ENCODE measurements around the gene AGBL4. TPM values are rescaled to one million over a fixed set of nuclear protein-coding genes. Genes with fewer than 3 reads are reported as not detected.

The AGBL4 gene
- polyA plus RNA-seq, 3 donors from 2014 or later: not detected

DNA sequence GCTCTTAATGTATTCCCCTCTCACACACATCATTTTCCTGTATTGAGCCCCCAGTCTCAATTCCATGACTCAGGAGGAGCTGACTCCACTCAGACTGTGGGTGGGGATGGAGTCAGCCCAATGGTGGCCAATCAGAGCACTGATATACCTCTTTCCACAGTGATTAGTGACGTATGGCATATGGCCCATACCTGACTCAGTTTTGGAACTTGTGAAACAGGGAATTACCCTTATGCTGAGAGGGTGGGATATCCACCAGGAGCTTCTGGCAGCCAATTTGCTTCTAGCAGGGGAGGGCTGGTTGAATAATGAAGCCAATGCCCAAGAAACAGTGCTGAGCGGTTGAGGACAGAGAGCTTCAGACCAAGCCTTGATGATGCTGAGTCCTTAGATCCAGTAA is 1465.4 kb downstream of the AGBL4 start:
- Mint-ChIP-seq H3K4me3 (no peak overlapping the region), H3K9me3 (no peaks in the 10 kb centered on the region), H3K4me1 (no peaks in the 10 kb centered on the region), H3K36me3 (no peaks in the 10 kb centered on the region), H3K27ac (no peak overlapping the region), H3K27me3 (ENCODE audit: low read depth in 3 of 3) (peaks cover 3 to 7% (median 5%) of the 10 kb centered on the region in 3 donors)
- DNase-seq: no peak

DNA sequence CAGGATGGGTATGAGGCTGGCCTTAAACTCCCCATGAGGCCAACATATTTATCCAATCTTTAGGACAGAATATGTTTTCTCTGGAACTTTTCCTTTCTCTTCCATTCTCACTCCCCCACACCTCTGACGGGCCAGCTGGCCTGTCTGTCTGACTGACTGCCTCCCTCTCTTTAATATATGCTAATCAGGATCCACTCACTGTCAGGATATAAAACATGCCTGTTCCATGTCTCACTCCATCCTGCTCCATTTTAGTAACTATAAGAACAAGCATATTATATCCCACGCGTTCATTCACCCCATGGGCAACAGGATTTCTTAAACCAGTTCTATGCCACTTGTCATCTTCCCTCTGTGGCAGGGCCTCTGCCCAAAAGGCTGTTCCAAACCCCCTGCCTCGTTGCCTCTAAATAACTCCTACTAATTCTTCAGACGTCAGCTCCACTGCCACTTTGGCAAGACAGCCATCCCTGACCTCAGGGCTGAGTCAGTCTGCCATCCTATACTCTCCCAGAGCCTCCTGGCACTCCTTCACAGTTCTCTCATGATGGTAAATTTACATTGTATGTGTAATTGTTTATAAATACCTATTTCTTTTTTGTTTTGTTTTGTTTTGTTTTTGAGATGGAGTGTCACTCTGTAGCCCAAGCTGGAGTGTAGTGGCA is 1467.4 kb downstream of the AGBL4 start:
- no peaks in the 10 kb centered on the region for H3K4me1 Mint-ChIP-seq
- H3K4me3 Mint-ChIP-seq: no peak overlapping the region

DNA sequence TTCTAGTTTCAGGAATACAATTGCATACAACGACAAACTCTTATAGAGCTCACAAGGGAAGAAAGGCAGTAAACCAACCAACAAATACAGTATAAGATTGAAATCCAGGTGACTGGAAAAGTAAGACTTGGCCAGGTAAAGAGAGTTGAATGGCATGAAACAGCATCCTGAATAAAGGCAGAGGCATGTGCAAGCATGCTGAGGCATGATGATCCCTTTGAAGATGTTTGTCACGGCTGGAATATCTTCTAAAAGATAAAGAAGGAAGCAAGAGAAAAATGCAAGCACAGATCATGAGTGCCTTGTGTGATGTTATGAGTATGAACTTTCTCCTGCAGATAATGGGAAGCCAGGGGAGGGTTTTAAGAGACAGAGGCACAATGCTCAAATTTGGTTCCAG is 1468.5 kb downstream of the AGBL4 start:
- Mint-ChIP-seq H3K9me3 (no peaks in the 10 kb centered on the region), H3K27ac (no peak overlapping the region), H3K27me3 (ENCODE audit: low read depth in 3 of 3) (peaks cover 0 to 5% (median 3%) of the 10 kb centered on the region in 3 donors)

More for the DNA sequence above, 1467.4 kb downstream of the AGBL4 start:
- peaks cover 3 to 7% (median 5%) of the 10 kb centered on the region in 3 donors for H3K27me3 Mint-ChIP-seq (ENCODE audit: low read depth in 3 of 3)
- H3K27ac Mint-ChIP-seq: no peak overlapping the region
- DNase-seq: no peak
- H3K9me3 Mint-ChIP-seq: no peaks in the 10 kb centered on the region
- H3K36me3 Mint-ChIP-seq: no peaks in the 10 kb centered on the region

DNA sequence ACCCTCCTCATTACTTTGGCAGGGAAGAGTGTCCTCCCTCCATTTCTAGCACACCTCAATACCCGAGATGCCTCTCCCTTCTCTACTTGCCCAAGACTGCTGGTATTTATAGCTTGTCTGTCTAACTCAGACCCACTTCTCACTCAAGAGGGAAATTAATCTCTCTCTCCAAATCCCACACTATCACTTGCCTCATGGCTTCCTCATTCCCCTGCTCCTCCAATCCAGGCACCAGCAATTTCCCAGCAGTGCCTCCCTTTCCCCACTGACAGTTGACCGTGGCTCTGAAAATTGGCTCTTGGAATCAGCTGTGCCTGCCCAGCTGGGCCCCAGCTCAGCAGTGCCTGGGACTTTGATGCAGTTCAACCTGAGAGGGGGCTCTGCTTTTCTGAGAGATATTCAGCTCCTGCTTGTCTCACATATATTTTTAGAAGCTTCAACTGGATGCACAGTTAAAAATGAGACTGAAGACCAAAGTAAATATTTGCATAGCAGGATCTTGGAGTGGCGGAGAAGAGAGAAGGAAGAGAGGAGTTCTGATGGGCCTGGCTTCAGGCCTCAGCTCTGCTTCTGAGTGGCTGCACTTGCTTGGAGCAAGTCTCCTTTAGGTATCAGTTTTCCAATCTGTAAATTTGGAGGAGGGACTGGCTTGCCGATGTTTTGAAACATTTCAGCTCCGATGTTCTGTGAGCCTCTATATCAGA is 1470.7 kb downstream of the AGBL4 start:
- no peaks in the 10 kb centered on the region for H3K4me1 Mint-ChIP-seq
- no peaks in the 10 kb centered on the region for H3K36me3 Mint-ChIP-seq
- H3K9me3 Mint-ChIP-seq: peaks cover 0 to 3% (median 0%) of the 10 kb centered on the region in 6 donors
- no peak overlapping the region for H3K27ac Mint-ChIP-seq
- DNase-seq: no peak
- H3K27me3 Mint-ChIP-seq (ENCODE audit: low read depth in 3 of 3): peaks cover 0 to 5% (median 3%) of the 10 kb centered on the region in 3 donors
- no peak overlapping the region for H3K4me3 Mint-ChIP-seq

More for the DNA sequence above, 1468.5 kb downstream of the AGBL4 start:
- no peaks in the 10 kb centered on the region for H3K4me1 Mint-ChIP-seq
- no peak for DNase-seq
- no peaks in the 10 kb centered on the region for H3K36me3 Mint-ChIP-seq
- H3K4me3 Mint-ChIP-seq: no peak overlapping the region

DNA sequence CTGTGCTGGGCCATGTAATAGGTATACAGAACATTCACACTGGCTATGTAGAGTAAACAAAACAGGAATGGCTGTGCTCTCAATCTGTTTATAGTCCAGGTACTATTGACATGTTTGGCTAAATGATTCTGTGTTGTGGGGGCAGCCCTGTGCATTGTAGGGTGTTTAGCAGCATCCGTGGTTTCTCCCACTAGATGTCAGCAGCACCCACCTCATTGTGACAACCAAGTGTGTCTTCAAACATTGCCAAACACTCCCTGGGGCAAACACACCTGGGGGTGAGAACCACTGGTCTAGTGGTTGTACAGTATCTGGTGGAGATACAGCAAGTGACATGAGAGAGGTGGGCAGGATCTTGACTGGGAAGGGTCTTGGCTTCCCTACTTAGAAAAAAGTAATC is 1471.3 kb downstream of the AGBL4 start:
- Mint-ChIP-seq H3K36me3 (no peaks in the 10 kb centered on the region), H3K27me3 (ENCODE audit: low read depth in 3 of 3) (peaks cover 0 to 5% (median 3%) of the 10 kb centered on the region in 3 donors), H3K9me3 (peaks cover 0 to 3% (median 0%) of the 10 kb centered on the region in 6 donors), H3K4me1 (no peaks in the 10 kb centered on the region), H3K27ac (no peak overlapping the region), H3K4me3 (no peak overlapping the region)
- DNase-seq: no peak

DNA sequence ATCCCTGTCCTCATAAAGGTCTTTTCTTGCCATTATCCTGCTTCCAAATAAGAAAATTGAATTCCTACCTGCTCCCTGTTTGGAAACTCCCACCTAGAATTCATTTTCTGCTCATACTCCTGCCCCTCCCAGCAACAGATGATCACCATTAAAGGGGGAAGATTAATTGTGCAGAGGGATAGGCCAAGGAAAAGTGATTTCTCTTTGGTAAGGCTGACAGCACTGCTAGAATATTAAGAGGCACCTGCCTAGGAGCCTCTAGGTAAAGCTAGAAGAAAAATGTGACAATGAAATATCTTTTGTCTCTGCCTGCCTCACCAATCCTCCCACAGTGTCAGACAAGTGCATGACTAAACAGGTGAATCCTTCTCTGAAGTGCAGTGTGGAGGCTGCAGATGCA is 1474.8 kb downstream of the AGBL4 start:
- Mint-ChIP-seq H3K4me3 (no peak overlapping the region), H3K27me3 (ENCODE audit: low read depth in 3 of 3) (peaks cover 0 to 4% (median 2%) of the 10 kb centered on the region in 3 donors), H3K9me3 (peaks cover 0 to 3% (median 0%) of the 10 kb centered on the region in 6 donors), H3K4me1 (no peaks in the 10 kb centered on the region), H3K36me3 (no peaks in the 10 kb centered on the region), H3K27ac (no peak overlapping the region)
- DNase-seq: no peak

DNA sequence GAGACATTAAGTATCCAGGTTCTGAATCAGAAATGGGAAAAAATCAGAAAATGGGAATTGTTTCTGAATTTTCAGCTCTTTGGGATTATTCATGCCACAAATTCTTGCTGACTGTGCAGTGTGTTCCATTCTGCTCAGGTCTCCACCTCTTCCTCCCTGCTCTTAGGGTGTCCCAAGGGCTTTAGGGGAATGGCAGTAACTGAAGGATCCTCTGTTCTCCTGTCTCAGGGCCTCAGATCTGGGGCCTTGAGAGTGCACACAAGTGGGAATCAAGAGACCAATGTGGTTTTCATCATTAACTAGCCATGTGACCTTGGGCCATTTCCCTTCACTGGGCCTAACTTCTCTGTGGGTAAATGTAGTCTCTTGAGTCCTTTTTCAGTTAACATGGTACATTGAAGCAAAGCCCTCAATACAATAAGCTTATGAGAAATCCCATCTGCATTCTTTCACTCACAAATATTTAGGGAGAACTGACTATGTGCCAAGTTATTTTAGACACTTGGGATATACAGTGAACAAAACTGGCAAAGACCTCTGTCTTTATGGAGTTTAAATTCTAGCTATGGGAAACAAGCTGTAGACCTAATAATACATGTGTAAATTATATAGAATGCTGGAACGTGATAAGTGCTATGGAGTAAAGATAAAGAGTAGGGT is 1476.1 kb downstream of the AGBL4 start:
- peaks cover 0 to 4% (median 2%) of the 10 kb centered on the region in 3 donors for H3K27me3 Mint-ChIP-seq (ENCODE audit: low read depth in 3 of 3)

DNA sequence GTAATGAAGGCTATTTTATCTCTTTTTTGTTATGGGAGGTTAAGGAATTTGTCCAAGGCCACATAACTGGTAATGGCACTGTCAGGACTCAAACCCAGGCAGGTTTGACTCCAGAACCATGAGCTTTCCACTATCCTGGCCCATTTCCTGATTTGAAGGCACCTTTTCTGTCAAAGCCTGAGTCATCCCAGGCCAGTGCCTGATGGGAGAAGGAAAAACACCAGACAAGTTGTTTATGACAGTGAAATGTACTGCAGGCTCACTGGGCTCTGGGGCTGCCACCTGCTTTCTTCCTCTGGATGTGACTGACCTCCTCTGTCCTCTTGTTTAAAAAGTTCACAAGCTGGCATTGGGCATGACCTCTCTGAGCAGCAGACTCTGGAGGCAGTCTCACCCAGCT is 1479.9 kb downstream of the AGBL4 start:
- no peak for DNase-seq
- peaks cover 0 to 7% (median 1%) of the 10 kb centered on the region in 3 donors for H3K27me3 Mint-ChIP-seq (ENCODE audit: low read depth in 3 of 3)
- H3K4me3 Mint-ChIP-seq: no peak overlapping the region
- H3K4me1 Mint-ChIP-seq: no peaks in the 10 kb centered on the region
- peaks cover 0 to 3% (median 0%) of the 10 kb centered on the region in 6 donors for H3K9me3 Mint-ChIP-seq
- no peaks in the 10 kb centered on the region for H3K36me3 Mint-ChIP-seq
- no peak overlapping the region for H3K27ac Mint-ChIP-seq

More for the DNA sequence above, 1476.1 kb downstream of the AGBL4 start:
- no peak for DNase-seq
- no peaks in the 10 kb centered on the region for H3K36me3 Mint-ChIP-seq
- H3K27ac Mint-ChIP-seq: no peak overlapping the region
- H3K9me3 Mint-ChIP-seq: peaks cover 0 to 3% (median 0%) of the 10 kb centered on the region in 6 donors
- no peak overlapping the region for H3K4me3 Mint-ChIP-seq
- H3K4me1 Mint-ChIP-seq: no peaks in the 10 kb centered on the region

DNA sequence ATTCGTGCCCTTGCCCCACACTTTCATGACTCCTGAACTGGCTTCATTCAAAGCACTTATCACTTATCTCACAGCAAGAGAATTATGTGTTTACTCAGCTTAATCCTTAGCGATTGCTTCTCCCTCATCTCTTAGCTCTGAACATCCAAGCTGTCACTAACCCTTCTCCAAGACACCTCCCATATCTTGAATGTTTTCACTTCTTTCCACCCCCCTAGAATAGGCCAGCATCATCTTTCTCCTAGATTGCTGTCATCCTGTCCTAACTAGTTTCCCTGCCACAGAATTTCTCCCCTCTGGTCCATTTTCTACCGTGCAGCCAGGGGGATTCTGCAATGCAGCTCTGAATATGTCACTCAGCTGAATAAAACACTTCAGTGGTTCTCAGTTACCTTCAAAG is 1483.2 kb downstream of the AGBL4 start:
- no peaks in the 10 kb centered on the region for H3K36me3 Mint-ChIP-seq
- no peak overlapping the region for H3K27ac Mint-ChIP-seq
- no peak for DNase-seq
- H3K4me1 Mint-ChIP-seq: no peaks in the 10 kb centered on the region
- H3K27me3 Mint-ChIP-seq (ENCODE audit: low read depth in 3 of 3): peaks cover 1 to 7% (median 2%) of the 10 kb centered on the region in 3 donors
- H3K4me3 Mint-ChIP-seq: no peak overlapping the region
- no peaks in the 10 kb centered on the region for H3K9me3 Mint-ChIP-seq

DNA sequence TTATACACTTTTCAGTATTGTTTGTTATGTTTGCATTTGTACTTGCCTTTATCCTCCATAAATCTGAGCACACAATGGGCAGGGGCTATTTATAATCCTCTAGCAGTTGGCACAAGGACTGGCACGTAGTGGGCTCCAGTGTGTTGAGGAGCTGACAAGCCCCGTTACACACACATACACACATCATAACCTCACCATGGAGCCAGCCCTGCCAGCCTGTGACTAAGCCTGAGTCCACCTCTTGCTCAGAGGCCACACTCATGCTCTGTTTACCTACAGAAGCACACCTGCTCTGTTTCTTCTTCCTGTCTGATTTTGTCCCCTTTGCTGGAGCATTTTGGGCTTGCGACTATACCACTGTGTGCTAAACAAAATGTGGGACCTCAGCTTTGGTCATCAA is 1487.3 kb downstream of the AGBL4 start:
- Mint-ChIP-seq H3K27me3 (ENCODE audit: low read depth in 3 of 3) (peaks cover 1 to 3% (median 2%) of the 10 kb centered on the region in 3 donors), H3K9me3 (no peaks in the 10 kb centered on the region), H3K36me3 (no peaks in the 10 kb centered on the region), H3K4me3 (no peak overlapping the region), H3K27ac (no peak overlapping the region), H3K4me1 (no peaks in the 10 kb centered on the region)
- no peak for DNase-seq

DNA sequence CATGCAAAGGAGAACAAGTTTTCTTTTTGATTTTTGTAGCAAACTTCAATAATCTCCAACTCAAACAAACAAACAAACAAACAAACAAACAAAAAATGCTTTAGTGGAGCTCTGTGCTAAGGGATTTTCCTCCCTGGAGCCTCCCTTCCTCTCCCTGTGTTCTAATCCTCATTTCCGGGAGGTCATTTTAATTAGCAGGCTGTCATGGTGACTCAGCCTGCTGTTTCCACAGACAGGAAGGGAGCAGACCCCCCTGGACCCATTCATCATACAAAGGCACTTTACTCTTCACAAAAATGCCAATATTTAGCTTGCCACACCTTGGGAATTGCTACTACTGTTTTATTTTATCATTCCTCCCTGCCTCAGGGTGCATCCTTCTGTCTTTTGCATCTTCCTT is 1490.8 kb downstream of the AGBL4 start:
- peaks cover 5 to 8% (median 7%) of the 10 kb centered on the region in 3 donors for H3K27me3 Mint-ChIP-seq (ENCODE audit: low read depth in 3 of 3)
- H3K4me3 Mint-ChIP-seq: no peak overlapping the region
- no peaks in the 10 kb centered on the region for H3K4me1 Mint-ChIP-seq
- no peak overlapping the region for H3K27ac Mint-ChIP-seq
- DNase-seq: no peak
- no peaks in the 10 kb centered on the region for H3K9me3 Mint-ChIP-seq
- no peaks in the 10 kb centered on the region for H3K36me3 Mint-ChIP-seq

DNA sequence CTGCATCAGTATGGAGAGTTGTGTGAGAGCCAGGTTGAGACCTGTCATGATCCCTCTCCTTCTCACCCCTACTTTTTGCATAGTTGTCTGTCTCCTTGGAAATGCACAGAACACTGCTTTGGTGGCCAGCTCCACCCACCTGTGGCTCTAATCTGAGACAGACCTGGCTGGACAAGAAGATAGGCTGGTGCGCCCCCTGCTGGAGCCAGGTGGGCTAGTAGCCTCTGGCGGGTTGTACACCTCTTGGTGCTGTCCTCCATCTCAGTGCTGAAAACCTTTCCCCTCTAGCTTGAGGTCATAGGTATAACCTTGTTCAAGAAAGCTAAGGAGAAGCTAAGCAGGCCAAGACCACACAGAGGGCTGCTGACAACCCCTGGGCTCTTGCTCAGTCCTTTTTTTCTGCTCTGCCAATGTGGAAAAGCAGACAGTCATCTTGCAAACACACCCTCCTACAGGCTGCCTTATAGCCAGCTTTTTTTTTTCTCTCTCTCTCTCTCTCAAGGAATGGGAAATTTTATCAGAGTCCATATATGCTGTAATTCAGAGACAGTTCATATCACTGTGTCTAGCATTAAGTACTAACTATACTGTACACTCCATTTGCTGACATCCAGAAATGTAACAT is 1492.9 kb downstream of the AGBL4 start:
- Mint-ChIP-seq H3K4me3 (no peak overlapping the region), H3K27me3 (ENCODE audit: low read depth in 3 of 3) (peaks cover 5 to 11% (median 10%) of the 10 kb centered on the region in 3 donors), H3K4me1 (no peaks in the 10 kb centered on the region), H3K27ac (no peak overlapping the region), H3K9me3 (no peaks in the 10 kb centered on the region), H3K36me3 (no peaks in the 10 kb centered on the region)
- peak in 2 of 3 donors; percentile 1 to 2 for DNase-seq

DNA sequence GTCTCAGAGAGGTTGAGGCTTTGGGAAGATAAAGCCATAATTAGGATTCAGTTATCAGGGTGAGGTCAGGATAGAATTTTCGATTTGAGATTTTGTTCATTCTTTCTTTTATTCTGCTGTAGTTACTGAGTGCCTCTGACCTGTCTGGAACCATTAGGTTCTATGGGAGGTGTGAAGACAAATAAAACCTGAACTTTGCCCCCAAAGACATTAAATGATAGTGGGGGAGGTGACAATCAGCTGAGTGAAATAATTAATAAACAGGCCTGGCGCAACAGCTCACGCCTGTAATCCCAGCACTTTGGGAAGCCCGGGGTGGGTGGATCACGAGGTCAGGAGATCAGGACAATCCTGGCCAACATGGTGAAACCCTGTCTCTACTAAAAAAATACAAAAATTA is 1496.7 kb downstream of the AGBL4 start:
- no peak overlapping the region for H3K4me3 Mint-ChIP-seq
- H3K4me1 Mint-ChIP-seq: no peaks in the 10 kb centered on the region
- H3K36me3 Mint-ChIP-seq: no peaks in the 10 kb centered on the region
- DNase-seq: no peak
- H3K27me3 Mint-ChIP-seq (ENCODE audit: low read depth in 3 of 3): peaks cover 5 to 11% (median 7%) of the 10 kb centered on the region in 3 donors
- no peak overlapping the region for H3K27ac Mint-ChIP-seq
- H3K9me3 Mint-ChIP-seq: no peaks in the 10 kb centered on the region

Data from immature natural killer cell (primary cell).